ENCODE results near the gene ATPAF2.

The ATPAF2 gene

GRCh38 chr17:17994271-17995069 lies 44.5 kb downstream of the ATPAF2 start:
- H3K9me3 ChIP-seq (ENCODE audit: severe bottlenecking), result no peaks in the 10 kb centered on the region
- no peak overlapping the region for H3K27ac ChIP-seq (ENCODE audit: poor library complexity, severe bottlenecking)
- no peak for DNase-seq (ENCODE audit: low spot score)
- no peaks in the 10 kb centered on the region for H3K36me3 ChIP-seq (ENCODE audit: low read depth)
- TF ChIP-seq CTCF (IDR thresholded peaks at IDR 0.05; ENCODE audit: poor library complexity, severe bottlenecking), result no peak
- ATAC-seq (ENCODE audit: low read depth), result no peak
- peaks cover 18% of the 10 kb centered on the region for H3K4me1 ChIP-seq (ENCODE audit: insufficient read depth, poor library complexity, severe bottlenecking)
- H3K4me3 ChIP-seq (ENCODE audit: severe bottlenecking), result no peak overlapping the region
- no peaks in the 10 kb centered on the region for H3K27me3 ChIP-seq (ENCODE audit: insufficient read depth, poor library complexity, severe bottlenecking)

GRCh38 chr17:17993852-17994251 lies 45.1 kb downstream of the ATPAF2 start:
- Histone ChIP-seq H3K9me3 (ENCODE audit: severe bottlenecking) (no peaks in the 10 kb centered on the region), H3K4me1 (ENCODE audit: insufficient read depth, poor library complexity, severe bottlenecking) (peaks cover 18% of the 10 kb centered on the region), H3K4me3 (ENCODE audit: severe bottlenecking) (no peak overlapping the region), H3K27ac (ENCODE audit: poor library complexity, severe bottlenecking) (no peak overlapping the region), H3K27me3 (ENCODE audit: insufficient read depth, poor library complexity, severe bottlenecking) (no peaks in the 10 kb centered on the region), H3K36me3 (ENCODE audit: low read depth) (no peaks in the 10 kb centered on the region)
- TF ChIP-seq CTCF (IDR thresholded peaks at IDR 0.05; ENCODE audit: poor library complexity, severe bottlenecking), result no peak
- DNase-seq (ENCODE audit: low spot score) (no peak), ATAC-seq (ENCODE audit: low read depth) (no peak)

GRCh38 chr17:17993366-17993765 lies 45.6 kb downstream of the ATPAF2 start:
- DNase-seq (ENCODE audit: low spot score) (no peak), ATAC-seq (ENCODE audit: low read depth) (no peak)
- H3K4me3 ChIP-seq (ENCODE audit: severe bottlenecking), result no peak overlapping the region
- peaks cover 18% of the 10 kb centered on the region for H3K4me1 ChIP-seq (ENCODE audit: insufficient read depth, poor library complexity, severe bottlenecking)
- no peaks in the 10 kb centered on the region for H3K9me3 ChIP-seq (ENCODE audit: severe bottlenecking)
- TF ChIP-seq CTCF (IDR thresholded peaks at IDR 0.05; ENCODE audit: poor library complexity, severe bottlenecking), result no peak
- no peaks in the 10 kb centered on the region for H3K27me3 ChIP-seq (ENCODE audit: insufficient read depth, poor library complexity, severe bottlenecking)
- no peak overlapping the region for H3K27ac ChIP-seq (ENCODE audit: poor library complexity, severe bottlenecking)
- no peaks in the 10 kb centered on the region for H3K36me3 ChIP-seq (ENCODE audit: low read depth)

- Histone ChIP-seq H3K9me3 (ENCODE audit: severe bottlenecking) (no peaks in the 10 kb centered on the region), H3K27me3 (ENCODE audit: insufficient read depth, poor library complexity, severe bottlenecking) (no peaks in the 10 kb centered on the region), H3K27ac (ENCODE audit: poor library complexity, severe bottlenecking) (peak overlapping the region; percentile 79), H3K4me3 (ENCODE audit: severe bottlenecking) (no peak overlapping the region), H3K4me1 (ENCODE audit: insufficient read depth, poor library complexity, severe bottlenecking) (peaks cover 18% of the 10 kb centered on the region), H3K36me3 (ENCODE audit: low read depth) (no peaks in the 10 kb centered on the region)
- no peak for TF ChIP-seq CTCF (IDR thresholded peaks at IDR 0.05; ENCODE audit: poor library complexity, severe bottlenecking)
- peak; percentile 16; the same call in 1 of the 3 replicates for ATAC-seq (ENCODE audit: low read depth)
- no peak for DNase-seq (ENCODE audit: low spot score)
Measured at GRCh38 chr17:17990282-17990681, 48.7 kb downstream of the ATPAF2 start.

- TF ChIP-seq CTCF (IDR thresholded peaks at IDR 0.05; ENCODE audit: poor library complexity, severe bottlenecking), result no peak
- Histone ChIP-seq H3K9me3 (ENCODE audit: severe bottlenecking) (no peaks in the 10 kb centered on the region), H3K27ac (ENCODE audit: poor library complexity, severe bottlenecking) (peak overlapping the region; percentile 79), H3K4me1 (ENCODE audit: insufficient read depth, poor library complexity, severe bottlenecking) (peaks cover 18% of the 10 kb centered on the region), H3K4me3 (ENCODE audit: severe bottlenecking) (no peak overlapping the region), H3K36me3 (ENCODE audit: low read depth) (no peaks in the 10 kb centered on the region), H3K27me3 (ENCODE audit: insufficient read depth, poor library complexity, severe bottlenecking) (no peaks in the 10 kb centered on the region)
- DNase-seq (ENCODE audit: low spot score), result no peak
- ATAC-seq (ENCODE audit: low read depth), result no peak
Measured at GRCh38 chr17:17989618-17990017, 49.4 kb downstream of the ATPAF2 start.

Measured in RWPE2 (cell line).